A549 (cell line): ENCODE data around the gene CYB561. TPM values are rescaled to one million over a fixed set of nuclear protein-coding genes. Genes with fewer than 3 reads are reported as not detected.

Experiments used
- ATAC-seq, 2 experiments: fragments of 200-7000 bp in 1 of 2; fragments of >200 bp in 1 of 2; cut with Nextera tagmentation in 1 of 2; cut with Tn5 transposase in 1 of 2; 3 replicates each; pipeline versions ENCODE4 v1.8.0 to v1.9.1; 2018 to 2020; ENCODE audit warnings: mild to moderate bottlenecking in 1 of 2, moderate library complexity in 1 of 2
- CTCF ChIA-PET: fragments of 300-600 bp; sonication (Branson Sonifier 250); formaldehyde crosslinking; extraction: SDS; loops from one replicate; lab custom pipeline; 2021; ENCODE audit warnings: antibody characterized with exemption, inconsistent platforms; lab: Yijun Ruan, JAX
- POLR2A ChIA-PET: fragments of 350-600 bp; formaldehyde crosslinking; extraction: SDS; loops from one replicate; lab custom pipeline; 2021; ENCODE audit warnings: antibody characterized with exemption, inconsistent platforms; lab: Yijun Ruan, JAX
- DNase-seq, 2 experiments: peaks; one replicate each; pipeline versions ENCODE4 v3.0.0 to v3.0.0-alpha.2; 2011 to 2016; ENCODE audit warnings: low read depth in 1 of 2, low spot score in 1 of 2
- FAIRE-seq: peaks from 2 replicates; lab custom pipeline; 2011; peaks lifted over from hg19 to GRCh38; lab: Jason Lieb, UNC
- H3K27ac ChIP-seq, 2 experiments: fragments of >200 bp; sonication (Bioruptor Twin); formaldehyde crosslinking; 3 replicates each; pipeline ENCODE4 v1.5.1; 2016 to 2017
- H3K4me1 ChIP-seq: fragments of >200 bp; sonication (Bioruptor Twin); formaldehyde crosslinking; 3 replicates; pipeline ENCODE4 v1.6.1; 2016
- H3K4me2 ChIP-seq: fragments of >200 bp; sonication (Bioruptor Twin); formaldehyde crosslinking; 3 replicates; pipeline ENCODE4 v1.6.1; 2016
- H3K4me3 ChIP-seq: fragments of >200 bp; sonication (Bioruptor Twin); formaldehyde crosslinking; 3 replicates; pipeline ENCODE4 v1.5.1; 2016
- H3K9me3 ChIP-seq: fragments of >200 bp; sonication (Bioruptor Twin); formaldehyde crosslinking; 3 replicates; pipeline ENCODE4 v1.6.1; 2016
- BHLHE40 ChIP-seq: IDR thresholded peaks from 2 replicates; pipeline ENCODE4 v1.6.1; 2012; ENCODE audit warnings: low read depth, low read length, inconsistent platforms
- CBX2 ChIP-seq: fragments of 200-600 bp; sonication (generic); IDR thresholded peaks from 2 replicates; pipeline ENCODE4 v1.6.1; 2016; ENCODE audit warnings: low read depth, mild to moderate bottlenecking, borderline replicate concordance
- CHD2 ChIP-seq: fragments of 150-350 bp; IDR thresholded peaks from 2 replicates; pipeline ENCODE4 v1.6.1; 2014; ENCODE audit warnings: low read length; ENCODE audit not compliant: partially characterized antibody
- EHF ChIP-seq: fragments of 250-450 bp; sonication (Bioruptor Pico); IDR thresholded peaks from 2 replicates; pipeline ENCODE4 v1.5.0; 2020; ENCODE audit warnings: mild to moderate bottlenecking
- EHMT2 ChIP-seq: fragments of 200-600 bp; sonication (generic); IDR thresholded peaks from 2 replicates; pipeline ENCODE4 v1.6.1; 2016; ENCODE audit warnings: antibody characterized with exemption, low read depth, mild to moderate bottlenecking, moderate library complexity
- EP300 ChIP-seq, 2 experiments: fragments of >200 bp; sonication (Bioruptor Twin); formaldehyde crosslinking; IDR thresholded peaks; 2 replicates in 1 of 2; 3 replicates in 1 of 2; pipeline ENCODE4 v1.6.1; 2016 to 2017
- FOSB ChIP-seq: fragments of 250-450 bp; sonication (Bioruptor Pico); IDR thresholded peaks from 2 replicates; pipeline ENCODE4 v1.5.0; 2020; ENCODE audit warnings: mild to moderate bottlenecking, moderate library complexity
- FOXS1 ChIP-seq: fragments of 250-450 bp; sonication (Bioruptor Pico); IDR thresholded peaks from 2 replicates; pipeline ENCODE4 v1.5.0; 2020; ENCODE audit warnings: mild to moderate bottlenecking, moderate library complexity
- GATA3 ChIP-seq: IDR thresholded peaks from 2 replicates; pipeline ENCODE4 v1.6.1; 2012; ENCODE audit warnings: borderline replicate concordance
- HES2 ChIP-seq: fragments of >200 bp; sonication (Bioruptor Twin); formaldehyde crosslinking; IDR thresholded peaks from 2 replicates; pipeline ENCODE4 v1.6.1; 2016
- HEYL ChIP-seq: fragments of 250-450 bp; sonication (Bioruptor Pico); IDR thresholded peaks from 2 replicates; pipeline ENCODE4 v1.8.0; 2021; ENCODE audit warnings: mild to moderate bottlenecking, moderate library complexity
- HMGXB4 ChIP-seq: fragments of 250-450 bp; sonication (Bioruptor Pico); IDR thresholded peaks from 2 replicates; pipeline ENCODE4 v1.5.0; 2021; ENCODE audit warnings: mild to moderate bottlenecking, moderate library complexity, borderline replicate concordance
- JUNB ChIP-seq: fragments of >200 bp; sonication (Bioruptor Twin); formaldehyde crosslinking; IDR thresholded peaks from 2 replicates; pipeline ENCODE4 v1.6.1; 2016
- KDM1A ChIP-seq: fragments of 200-600 bp; sonication (generic); IDR thresholded peaks from 2 replicates; pipeline ENCODE4 v1.6.1; 2016; ENCODE audit warnings: low read depth, mild to moderate bottlenecking
- KDM5A ChIP-seq: fragments of 200-600 bp; sonication (generic); IDR thresholded peaks from 2 replicates; pipeline ENCODE4 v1.6.1; 2016; ENCODE audit warnings: antibody characterized with exemption, mild to moderate bottlenecking
- MAZ ChIP-seq: fragments of 150-350 bp; IDR thresholded peaks from 2 replicates; pipeline ENCODE4 v1.6.1; 2014; ENCODE audit warnings: antibody characterized with exemption, low read depth, low read length, borderline replicate concordance
- MYC ChIP-seq: IDR thresholded peaks from 2 replicates; pipeline ENCODE4 v1.6.1; 2012; ENCODE audit warnings: mild to moderate bottlenecking, inconsistent platforms, low read length, improper control_type of control experiment, borderline replicate concordance
- POLR2AphosphoS2 ChIP-seq: conservative IDR thresholded peaks from 2 replicates; pipeline ENCODE4 v1.6.1; 2012; ENCODE audit warnings: low read length, improper control_type of control experiment, inconsistent platforms
- REST ChIP-seq: fragments of 200-600 bp; sonication (generic); IDR thresholded peaks from 2 replicates; pipeline ENCODE4 v1.6.1; 2016; ENCODE audit warnings: antibody characterized with exemption, mild to moderate bottlenecking, moderate library complexity
- RNF2 ChIP-seq: fragments of 200-600 bp; sonication (generic); IDR thresholded peaks from 2 replicates; pipeline ENCODE4 v1.6.1; 2016; ENCODE audit warnings: low read depth, mild to moderate bottlenecking, antibody characterized with exemption, moderate library complexity, borderline replicate concordance
- WGBS: methylation state at CpG from one replicate; pipeline ENCODE4 v1.1.6; 2017; ENCODE audit errors: missing lambda C conversion rate; 5-methylcytosine and 5-hydroxymethylcytosine counted together
- polyA plus RNA-seq, 4 experiments: library from polyadenylated mRNA; depleted of rRNA in 3 of 4; stranded (reverse); fragments of >200 nt; fragmentation: RNase III in 1 of 4; extraction: RNeasy Plus Mini Kit Qiagen cat#74134 plus additional on column Dnase treatment in 1 of 4; gene quantifications; 2 replicates in 3 of 4; 3 replicates in 1 of 4; pipeline ENCODE4 v1.2.3, GENCODE V29; 2011 to 2017

Gene CYB561
- polyA plus RNA-seq, 2 of the 4 experiments (the other 2 are of a cell fraction): 16.6 to 27.2 TPM

GRCh38 chr17:63444457-63444856 lies 1.6 kb downstream of the CYB561 start:
- CTCF ChIA-PET: interaction anchor here (0.8 to 23.8 kb wide), 6 partner anchors 15 to 168 kb away, joined by 3 to 364 read pairs (median 12); partner anchors contain the start of gene ACE
- peaks cover 15% of the 10 kb centered on the region for H3K4me1 ChIP-seq
- H3K27ac ChIP-seq: no peak overlapping the region
- WGBS: 66% methylated on average over 3 of the region's 3 CpGs
- no peak for TF ChIP-seq CHD2
- TF ChIP-seq CBX2: no peak
- TF ChIP-seq FOSB (CRISPR knock-in tag): no peak
- no peak for TF ChIP-seq KDM5A
- TF ChIP-seq EP300 (IDR thresholded peaks at IDR 0.05): no peak
- TF ChIP-seq HMGXB4: no peak
- TF ChIP-seq JUNB: no peak
- TF ChIP-seq RNF2: no peak
- no peak overlapping the region for H3K4me2 ChIP-seq
- POLR2A ChIA-PET: interaction anchor here (0.8 to 1.2 kb wide), 3 partner anchors 9 to 178 kb away, joined by 3 to 11 read pairs (median 5); partner anchors contain the start of gene MAP3K3
- FAIRE-seq: no peak
- H3K4me3 ChIP-seq: no peak overlapping the region
- no peak for ATAC-seq
- DNase-seq: no peak
- H3K9me3 ChIP-seq: no peaks in the 10 kb centered on the region

GRCh38 chr17:63443053-63443452 lies 3.1 kb downstream of the CYB561 start:
- H3K4me2 ChIP-seq: no peak overlapping the region
- no peak for DNase-seq
- H3K9me3 ChIP-seq: no peaks in the 10 kb centered on the region
- FAIRE-seq: no peak
- no peak for ATAC-seq
- ChIA-PET CTCF (interaction anchor here (0.9 to 23.8 kb wide), 10 partner anchors 9 to 169 kb away, joined by 3 to 364 read pairs (median 5); partner anchors contain the start of gene ACE), POLR2A (interaction anchor here (1.2 kb wide), 1 partner anchor 330 kb away, joined by 3 read pairs; the partner anchor contains the start of gene CCDC47)
- 84% methylated on average over 6 of the region's 6 CpGs for WGBS
- H3K4me3 ChIP-seq: no peak overlapping the region
- no peak overlapping the region for H3K27ac ChIP-seq
- TF ChIP-seq BHLHE40 (no peak), GATA3 (no peak), REST (no peak), MYC (no peak), MAZ (no peak), EHMT2 (no peak), FOXS1 (CRISPR knock-in tag) (no peak), HEYL (no peak), KDM1A (no peak), HMGXB4 (no peak), EHF (CRISPR knock-in tag) (no peak), HES2 (no peak), JUNB (no peak), POLR2AphosphoS2 (no peak)
- peaks cover 15% of the 10 kb centered on the region for H3K4me1 ChIP-seq
